Measurements from ENCODE around the gene PACRG. TPM values are rescaled to one million over a fixed set of nuclear protein-coding genes. Genes with fewer than 3 reads are reported as not detected.

Gene PACRG
- total and polyA plus RNA-seq, 3 experiments from 2014 or later: not detected

GRCh38 chr6:163086624-163086920 is 358.8 kb downstream of the PACRG start:
- H3K9me3 Mint-ChIP-seq: peaks cover 0 to 3% (median 0%) of the 10 kb centered on the region in 5 donors
- H3K27ac Mint-ChIP-seq: no peak overlapping the region
- no peaks in the 10 kb centered on the region for H3K36me3 Mint-ChIP-seq
- Histone ChIP-seq H3K27me3 (ENCODE audit: insufficient read depth, low read length, poor library complexity, severe bottlenecking) (no peaks in the 10 kb centered on the region), H3K36me3 (ENCODE audit: insufficient read depth, low read length) (no peaks in the 10 kb centered on the region), H3K4me1 (ENCODE audit: insufficient read depth, low read length) (no peaks in the 10 kb centered on the region), H3K27ac (ENCODE audit: low read depth, low read length) (no peak overlapping the region), H3K4me3 (ENCODE audit: low read length) (no peak overlapping the region), H3K9me3 (ENCODE audit: low read length) (no peaks in the 10 kb centered on the region)
- H3K27me3 Mint-ChIP-seq: peaks cover 0 to 1% of the 10 kb centered on the region in 2 donors
- ChIA-PET POLR2A (no interaction called here), CTCF (no interaction called here)
- H3K4me1 Mint-ChIP-seq: no peaks in the 10 kb centered on the region
- DNase-seq: no peak
- H3K4me3 Mint-ChIP-seq: no peak overlapping the region

GRCh38 chr6:163087981-163088380 is 360.2 kb downstream of the PACRG start:
- ChIA-PET POLR2A (no interaction called here), CTCF (no interaction called here)
- no peak overlapping the region for H3K27ac Mint-ChIP-seq

GRCh38 chr6:163092876-163093275 is 365.1 kb downstream of the PACRG start:
- Histone ChIP-seq H3K9me3 (ENCODE audit: low read length) (no peaks in the 10 kb centered on the region), H3K4me1 (ENCODE audit: insufficient read depth, low read length) (no peaks in the 10 kb centered on the region), H3K36me3 (ENCODE audit: insufficient read depth, low read length) (no peaks in the 10 kb centered on the region), H3K4me3 (ENCODE audit: low read length) (no peak overlapping the region), H3K27me3 (ENCODE audit: insufficient read depth, low read length, poor library complexity, severe bottlenecking) (no peaks in the 10 kb centered on the region), H3K27ac (ENCODE audit: low read depth, low read length) (no peak overlapping the region)
- H3K4me3 Mint-ChIP-seq: no peak overlapping the region
- ChIA-PET POLR2A (no interaction called here), CTCF (no interaction called here)
- H3K9me3 Mint-ChIP-seq: no peaks in the 10 kb centered on the region
- no peaks in the 10 kb centered on the region for H3K27me3 Mint-ChIP-seq
- H3K36me3 Mint-ChIP-seq: no peaks in the 10 kb centered on the region
- DNase-seq: no peak
- H3K4me1 Mint-ChIP-seq: no peaks in the 10 kb centered on the region
- no peak overlapping the region for H3K27ac Mint-ChIP-seq

More at GRCh38 chr6:163087981-163088380, 360.2 kb downstream of the PACRG start:
- H3K4me1 ChIP-seq (ENCODE audit: insufficient read depth, low read length): no peaks in the 10 kb centered on the region
- no peak overlapping the region for H3K27ac ChIP-seq (ENCODE audit: low read depth, low read length)
- H3K27me3 ChIP-seq (ENCODE audit: insufficient read depth, low read length, poor library complexity, severe bottlenecking): no peaks in the 10 kb centered on the region
- no peak for DNase-seq
- Mint-ChIP-seq H3K4me1 (no peaks in the 10 kb centered on the region), H3K36me3 (no peaks in the 10 kb centered on the region), H3K27me3 (peaks cover 0 to 1% of the 10 kb centered on the region in 2 donors), H3K4me3 (no peak overlapping the region), H3K9me3 (peaks cover 0 to 3% (median 0%) of the 10 kb centered on the region in 5 donors)
- no peaks in the 10 kb centered on the region for H3K9me3 ChIP-seq (ENCODE audit: low read length)
- no peak overlapping the region for H3K4me3 ChIP-seq (ENCODE audit: low read length)
- no peaks in the 10 kb centered on the region for H3K36me3 ChIP-seq (ENCODE audit: insufficient read depth, low read length)

DNA sequence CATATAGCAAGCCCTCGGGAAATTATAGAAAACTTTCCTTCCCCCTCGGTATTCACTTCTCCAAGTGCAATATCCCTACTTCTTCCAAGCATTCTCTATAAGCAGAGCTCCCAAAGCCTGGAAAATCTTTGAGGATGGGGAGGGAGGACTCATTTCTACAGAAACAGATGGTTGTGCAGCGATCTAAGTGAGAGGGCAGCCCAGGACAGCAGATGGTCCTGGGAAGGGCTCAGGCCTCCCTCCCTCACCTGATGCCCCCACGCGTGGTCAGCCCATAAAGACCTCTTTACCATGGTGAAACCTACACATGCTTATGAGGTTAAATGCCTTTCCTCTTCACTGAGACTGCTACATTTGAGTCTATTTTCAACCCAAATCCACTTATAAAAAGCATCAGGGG is 367.1 kb downstream of the PACRG start:
- ChIA-PET CTCF (no interaction called here), POLR2A (no interaction called here)
- no peaks in the 10 kb centered on the region for H3K27me3 Mint-ChIP-seq
- Histone ChIP-seq H3K4me1 (ENCODE audit: insufficient read depth, low read length) (no peaks in the 10 kb centered on the region), H3K4me3 (ENCODE audit: low read length) (no peak overlapping the region), H3K36me3 (ENCODE audit: insufficient read depth, low read length) (no peaks in the 10 kb centered on the region), H3K9me3 (ENCODE audit: low read length) (no peaks in the 10 kb centered on the region), H3K27ac (ENCODE audit: low read depth, low read length) (no peak overlapping the region), H3K27me3 (ENCODE audit: insufficient read depth, low read length, poor library complexity, severe bottlenecking) (no peaks in the 10 kb centered on the region)
- no peak overlapping the region for H3K4me3 Mint-ChIP-seq
- H3K9me3 Mint-ChIP-seq: no peaks in the 10 kb centered on the region
- no peak for DNase-seq
- no peak overlapping the region for H3K27ac Mint-ChIP-seq
- H3K4me1 Mint-ChIP-seq: no peaks in the 10 kb centered on the region
- H3K36me3 Mint-ChIP-seq: no peaks in the 10 kb centered on the region

GRCh38 chr6:163095401-163095800 is 367.6 kb downstream of the PACRG start:
- H3K9me3 Mint-ChIP-seq: no peaks in the 10 kb centered on the region
- ChIA-PET POLR2A (no interaction called here), CTCF (no interaction called here)
- Histone ChIP-seq H3K27me3 (ENCODE audit: insufficient read depth, low read length, poor library complexity, severe bottlenecking) (no peaks in the 10 kb centered on the region), H3K27ac (ENCODE audit: low read depth, low read length) (no peak overlapping the region), H3K36me3 (ENCODE audit: insufficient read depth, low read length) (no peaks in the 10 kb centered on the region), H3K4me3 (ENCODE audit: low read length) (no peak overlapping the region), H3K4me1 (ENCODE audit: insufficient read depth, low read length) (no peaks in the 10 kb centered on the region), H3K9me3 (ENCODE audit: low read length) (no peaks in the 10 kb centered on the region)
- no peaks in the 10 kb centered on the region for H3K4me1 Mint-ChIP-seq
- no peaks in the 10 kb centered on the region for H3K27me3 Mint-ChIP-seq
- H3K36me3 Mint-ChIP-seq: no peaks in the 10 kb centered on the region
- H3K27ac Mint-ChIP-seq: no peak overlapping the region
- H3K4me3 Mint-ChIP-seq: no peak overlapping the region
- DNase-seq: no peak

GRCh38 chr6:163098827-163099479 is 371.2 kb downstream of the PACRG start:
- H3K27me3 Mint-ChIP-seq: no peaks in the 10 kb centered on the region
- H3K4me3 Mint-ChIP-seq: no peak overlapping the region
- Histone ChIP-seq H3K27me3 (ENCODE audit: insufficient read depth, low read length, poor library complexity, severe bottlenecking) (no peaks in the 10 kb centered on the region), H3K4me3 (ENCODE audit: low read length) (no peak overlapping the region), H3K9me3 (ENCODE audit: low read length) (no peaks in the 10 kb centered on the region), H3K27ac (ENCODE audit: low read depth, low read length) (no peak overlapping the region), H3K36me3 (ENCODE audit: insufficient read depth, low read length) (no peaks in the 10 kb centered on the region), H3K4me1 (ENCODE audit: insufficient read depth, low read length) (no peaks in the 10 kb centered on the region)
- ChIA-PET POLR2A (no interaction called here), CTCF (no interaction called here)
- no peaks in the 10 kb centered on the region for H3K4me1 Mint-ChIP-seq
- no peaks in the 10 kb centered on the region for H3K36me3 Mint-ChIP-seq
- H3K9me3 Mint-ChIP-seq: peaks cover 0 to 1% (median 0%) of the 10 kb centered on the region in 5 donors
- DNase-seq: no peak
- no peak overlapping the region for H3K27ac Mint-ChIP-seq

DNA sequence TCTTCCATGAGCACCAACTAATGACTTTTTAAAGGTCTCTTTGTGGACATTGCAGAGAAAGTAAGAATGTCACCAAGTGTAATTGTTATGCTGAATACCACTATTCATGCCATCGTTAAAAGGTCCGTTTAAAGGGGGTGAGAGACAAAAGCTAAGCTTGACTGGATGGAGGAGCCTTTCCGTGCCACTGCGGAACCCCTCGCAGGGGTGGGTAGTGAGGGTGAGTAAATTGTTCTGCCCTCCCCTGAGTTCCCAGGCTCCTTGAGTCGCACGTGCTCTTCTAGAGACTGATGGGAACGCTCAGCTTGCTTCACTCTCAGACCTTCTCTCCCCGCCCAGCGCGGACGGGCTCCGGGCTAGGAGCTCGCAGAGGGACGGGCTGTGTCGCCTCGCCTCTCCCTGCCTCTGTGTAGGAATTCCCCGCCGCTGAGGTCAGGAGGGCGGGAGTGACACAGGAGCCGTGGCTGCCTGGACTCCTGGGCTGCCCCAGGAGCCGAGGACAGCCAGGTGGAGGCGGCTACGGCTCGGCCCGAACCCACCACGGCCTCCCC is 371.9 kb downstream of the PACRG start:
- H3K36me3 ChIP-seq (ENCODE audit: insufficient read depth, low read length): no peaks in the 10 kb centered on the region
- ChIA-PET POLR2A (no interaction called here), CTCF (no interaction called here)
- H3K27ac ChIP-seq (ENCODE audit: low read depth, low read length): no peak overlapping the region
- H3K27me3 Mint-ChIP-seq: no peaks in the 10 kb centered on the region
- H3K4me1 Mint-ChIP-seq: no peaks in the 10 kb centered on the region
- no peak overlapping the region for H3K4me3 Mint-ChIP-seq
- no peaks in the 10 kb centered on the region for H3K9me3 ChIP-seq (ENCODE audit: low read length)
- H3K4me3 ChIP-seq (ENCODE audit: low read length): no peak overlapping the region
- H3K36me3 Mint-ChIP-seq: no peaks in the 10 kb centered on the region
- peaks cover 0 to 1% (median 0%) of the 10 kb centered on the region in 5 donors for H3K9me3 Mint-ChIP-seq
- H3K4me1 ChIP-seq (ENCODE audit: insufficient read depth, low read length): no peaks in the 10 kb centered on the region
- no peaks in the 10 kb centered on the region for H3K27me3 ChIP-seq (ENCODE audit: insufficient read depth, low read length, poor library complexity, severe bottlenecking)
- H3K27ac Mint-ChIP-seq: no peak overlapping the region
- no peak for DNase-seq

- H3K27ac ChIP-seq (ENCODE audit: low read depth, low read length): no peak overlapping the region
- ChIA-PET POLR2A (no interaction called here), CTCF (no interaction called here)
- no peaks in the 10 kb centered on the region for H3K36me3 Mint-ChIP-seq
- no peaks in the 10 kb centered on the region for H3K4me1 ChIP-seq (ENCODE audit: insufficient read depth, low read length)
- H3K4me1 Mint-ChIP-seq: no peaks in the 10 kb centered on the region
- H3K27me3 Mint-ChIP-seq: no peaks in the 10 kb centered on the region
- no peaks in the 10 kb centered on the region for H3K9me3 ChIP-seq (ENCODE audit: low read length)
- no peak overlapping the region for H3K4me3 ChIP-seq (ENCODE audit: low read length)
- no peak overlapping the region for H3K4me3 Mint-ChIP-seq
- no peaks in the 10 kb centered on the region for H3K36me3 ChIP-seq (ENCODE audit: insufficient read depth, low read length)
- H3K27me3 ChIP-seq (ENCODE audit: insufficient read depth, low read length, poor library complexity, severe bottlenecking): no peaks in the 10 kb centered on the region
- no peak for DNase-seq
- no peak overlapping the region for H3K27ac Mint-ChIP-seq
- H3K9me3 Mint-ChIP-seq: peaks cover 0 to 1% (median 0%) of the 10 kb centered on the region in 5 donors
Measured at GRCh38 chr6:163100259-163100658, 372.5 kb downstream of the PACRG start.
